Gastrocnemius medialis (tissue), 4 donors: ENCODE measurements around the gene ASMTL. TPM values are rescaled to one million over a fixed set of nuclear protein-coding genes. Genes with fewer than 3 reads are reported as not detected.

ENCODE experiments used
- ATAC-seq, 2 donors: fragments of 150-250 bp; one replicate each; pipeline ENCODE4 v1.9.1; 2016
- DNase-seq, 2 donors: peaks; one replicate each; pipeline ENCODE4 v3.0.0-alpha.2; 2019
- H3K27ac ChIP-seq, 4 donors: fragments of 200-600 bp; sonication (generic); 1 replicate in 1 of 4; 2 replicates in 3 of 4; pipeline ENCODE4 v1.5.1; 2016 to 2018; ENCODE audit warnings: mild to moderate bottlenecking in 2 of 4, moderate library complexity in 1 of 4
- H3K27me3 ChIP-seq, 3 donors: fragments of 200-600 bp; sonication (generic) in 2 of 3; 1 replicate in 1 of 3; 2 replicates in 2 of 3; pipeline versions ENCODE4 v1.5.1 to v1.6.0; 2016 to 2019; ENCODE audit warnings: mild to moderate bottlenecking in 1 of 3, moderate library complexity in 1 of 3
- H3K36me3 ChIP-seq, 2 donors: fragments of 200-600 bp; sonication (generic) in 1 of 2; one replicate each; pipeline ENCODE4 v1.5.1; 2017 to 2018
- H3K4me1 ChIP-seq, 2 donors: fragments of 200-600 bp; sonication (generic) in 1 of 2; one replicate each; pipeline ENCODE4 v1.5.1; 2016 to 2017; ENCODE audit warnings: mild to moderate bottlenecking in 2 of 2
- H3K4me3 ChIP-seq, 4 donors: fragments of 200-600 bp; sonication (generic) in 3 of 4; 1 replicate in 1 of 4; 2 replicates in 3 of 4; pipeline ENCODE4 v1.5.1; 2016 to 2019; ENCODE audit warnings: mild to moderate bottlenecking in 2 of 4
- H3K9me3 ChIP-seq, 3 donors: fragments of 200-600 bp; sonication (generic) in 2 of 3; 1 replicate in 1 of 3; 2 replicates in 2 of 3; pipeline ENCODE4 v1.5.1; 2016 to 2019
- POLR2A ChIP-seq, 2 donors: fragments of 450-650 bp; IDR thresholded peaks; one replicate each; pipeline ENCODE4 v1.6.1; 2017; ENCODE audit warnings: antibody characterized with exemption in 2 of 2, mild to moderate bottlenecking in 2 of 2, moderate library complexity in 2 of 2
- in situ Hi-C, 4 donors: fragments of 200-750 bp; cut with MboI; loops; one replicate each; pipeline versions ENCODE4 v1.15.0 to v1.8.0; 2017; ENCODE audit warnings: low sequenced_read_pairs in 4 of 4
- intact Hi-C: fragments of 100-400 bp; cut with DNase I; formaldehyde crosslinking; loops from one replicate; pipeline ENCODE4 v1.15.1; 2023; ENCODE audit warnings: low total_unique reads
- total RNA-seq, 4 donors: library from RNA; depleted of rRNA; stranded (reverse); fragments of >200 nt; gene quantifications; one replicate each; pipeline versions ENCODE4 v1.1.0 to v1.2.3, GENCODE V29; 2016
- TF ChIP-seq, protein P1 (sequence below), 5 experiments: fragments of 450-650 bp in 3 of 5; fragments of 200-600 bp in 2 of 5; sonication (generic) in 2 of 5; IDR thresholded peaks in 4 of 5; conservative IDR thresholded peaks in 1 of 5; 1 replicate in 4 of 5; 2 replicates in 1 of 5; pipeline ENCODE4 v1.5.1; 2016 to 2019; ENCODE audit warnings: antibody characterized with exemption in 5 of 5, mild to moderate bottlenecking in 3 of 5, moderate library complexity in 3 of 5

Gene ASMTL
- total RNA-seq, 4 donors from 2014 or later = 13.6 to 19.5 (median 13.9) TPM

DNA sequence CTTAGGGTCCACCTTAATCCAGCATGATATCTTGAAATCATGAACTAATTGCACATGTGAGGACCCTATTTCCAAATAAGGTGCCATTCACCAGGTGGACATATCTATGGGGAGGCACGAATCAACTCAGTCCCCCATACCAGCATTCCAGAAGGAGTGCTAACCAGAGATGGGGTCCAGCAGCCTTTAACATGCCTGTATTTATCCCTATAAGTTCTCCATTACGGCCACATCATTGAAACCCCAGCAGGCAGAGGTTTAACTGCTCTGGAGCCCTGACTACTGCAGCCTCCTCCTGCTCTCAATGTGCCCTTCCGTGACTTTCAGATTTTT is 3.2 kb upstream of the ASMTL start:
- Histone ChIP-seq H3K4me1 (peaks cover 10 to 15% of the 10 kb centered on the region in 2 donors), H3K4me3 (no peak overlapping the region), H3K27me3 (no peaks in the 10 kb centered on the region), H3K9me3 (no peaks in the 10 kb centered on the region), H3K27ac (no peak overlapping the region), H3K36me3 (no peaks in the 10 kb centered on the region)
- in situ Hi-C loops = loop anchor here (10.0 to 25.0 kb wide), 4 partner anchors 61 to 1156 kb away; partner anchors contain the start of genes AKAP17A (in 2 of the 4) and SLC25A6 (in 1 of the 4)
- DNase-seq (no peak), ATAC-seq (no peak)
- intact Hi-C loops = loop anchor here (10.0 kb wide), 1 partner anchor 869 kb away; no protein-coding TSS in a partner anchor
- TF ChIP-seq, protein P1, sequence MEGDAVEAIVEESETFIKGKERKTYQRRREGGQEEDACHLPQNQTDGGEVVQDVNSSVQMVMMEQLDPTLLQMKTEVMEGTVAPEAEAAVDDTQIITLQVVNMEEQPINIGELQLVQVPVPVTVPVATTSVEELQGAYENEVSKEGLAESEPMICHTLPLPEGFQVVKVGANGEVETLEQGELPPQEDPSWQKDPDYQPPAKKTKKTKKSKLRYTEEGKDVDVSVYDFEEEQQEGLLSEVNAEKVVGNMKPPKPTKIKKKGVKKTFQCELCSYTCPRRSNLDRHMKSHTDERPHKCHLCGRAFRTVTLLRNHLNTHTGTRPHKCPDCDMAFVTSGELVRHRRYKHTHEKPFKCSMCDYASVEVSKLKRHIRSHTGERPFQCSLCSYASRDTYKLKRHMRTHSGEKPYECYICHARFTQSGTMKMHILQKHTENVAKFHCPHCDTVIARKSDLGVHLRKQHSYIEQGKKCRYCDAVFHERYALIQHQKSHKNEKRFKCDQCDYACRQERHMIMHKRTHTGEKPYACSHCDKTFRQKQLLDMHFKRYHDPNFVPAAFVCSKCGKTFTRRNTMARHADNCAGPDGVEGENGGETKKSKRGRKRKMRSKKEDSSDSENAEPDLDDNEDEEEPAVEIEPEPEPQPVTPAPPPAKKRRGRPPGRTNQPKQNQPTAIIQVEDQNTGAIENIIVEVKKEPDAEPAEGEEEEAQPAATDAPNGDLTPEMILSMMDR (IDR thresholded peaks at IDR 0.05 in 4 of 5, conservative IDR thresholded peaks at IDR 0.05 in 1 of 5) = no peak
- no peak for TF ChIP-seq POLR2A (IDR thresholded peaks at IDR 0.05)

DNA sequence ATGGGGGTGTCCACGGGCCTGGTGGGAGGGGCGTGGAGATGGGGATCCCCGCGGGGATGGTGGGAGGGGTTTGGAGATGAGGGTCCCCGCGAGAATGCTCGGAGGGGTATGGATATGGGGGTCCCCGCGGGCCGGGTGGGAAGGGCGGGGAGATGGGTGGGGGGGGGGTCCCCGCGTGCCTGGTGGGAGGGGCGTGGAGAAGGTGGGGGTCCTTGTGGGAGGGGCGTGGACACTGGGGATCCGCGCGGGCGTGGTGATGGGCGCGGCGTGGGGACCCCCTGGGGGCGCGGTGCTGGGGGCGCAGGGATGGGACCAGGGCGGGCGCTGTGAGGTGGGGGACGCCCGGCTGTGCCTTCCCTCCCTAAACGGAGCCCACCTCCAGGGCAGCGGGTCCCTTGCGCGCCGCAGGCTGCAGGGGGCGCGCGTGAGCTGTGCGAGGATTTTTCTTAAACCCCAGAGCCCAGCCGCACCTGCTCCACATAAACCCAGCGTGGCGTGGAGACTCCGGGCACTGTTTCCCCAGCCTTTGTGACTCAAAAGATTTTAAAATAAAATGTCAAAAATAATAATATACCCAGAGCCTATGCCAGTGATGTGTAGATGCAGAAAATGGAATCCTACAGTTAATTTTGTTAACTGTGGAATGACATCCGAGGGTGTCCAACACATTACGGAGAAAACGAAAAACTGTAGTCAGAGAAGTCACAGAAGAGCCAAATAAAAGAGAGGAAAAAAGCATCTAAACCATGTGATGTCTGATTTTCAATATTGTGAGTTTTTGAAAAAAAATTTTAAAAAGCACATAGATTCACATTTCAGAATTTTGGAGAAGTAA is 1.5 kb upstream of the ASMTL start:
- peak; percentile 28 to 51 for ATAC-seq
- Histone ChIP-seq H3K4me1 (peaks cover 10 to 15% of the 10 kb centered on the region in 2 donors), H3K4me3 (peak overlapping the region; percentile 49 to 96 (median 70)), H3K9me3 (no peaks in the 10 kb centered on the region), H3K27ac (peak overlapping the region; percentile 61 to 98 (median 82)), H3K36me3 (no peaks in the 10 kb centered on the region), H3K27me3 (no peaks in the 10 kb centered on the region)
- intact Hi-C loops = loop anchor here (1.0 to 10.0 kb wide), 5 partner anchors 62 to 1238 kb away; partner anchors contain the start of genes CD99 and SLC25A6
- TF ChIP-seq, protein P1 (IDR thresholded peaks at IDR 0.05 in 4 of 5, conservative IDR thresholded peaks at IDR 0.05 in 1 of 5) = peak; percentile 89 to 97 (median 91)
- no peak for TF ChIP-seq POLR2A (IDR thresholded peaks at IDR 0.05)
- in situ Hi-C loops = loop anchor here (10.0 to 25.0 kb wide), 4 partner anchors 59 to 1158 kb away; partner anchors contain the start of genes AKAP17A (in 2 of the 4) and SLC25A6 (in 1 of the 4)
- DNase-seq = peak; percentile 57 to 74

DNA sequence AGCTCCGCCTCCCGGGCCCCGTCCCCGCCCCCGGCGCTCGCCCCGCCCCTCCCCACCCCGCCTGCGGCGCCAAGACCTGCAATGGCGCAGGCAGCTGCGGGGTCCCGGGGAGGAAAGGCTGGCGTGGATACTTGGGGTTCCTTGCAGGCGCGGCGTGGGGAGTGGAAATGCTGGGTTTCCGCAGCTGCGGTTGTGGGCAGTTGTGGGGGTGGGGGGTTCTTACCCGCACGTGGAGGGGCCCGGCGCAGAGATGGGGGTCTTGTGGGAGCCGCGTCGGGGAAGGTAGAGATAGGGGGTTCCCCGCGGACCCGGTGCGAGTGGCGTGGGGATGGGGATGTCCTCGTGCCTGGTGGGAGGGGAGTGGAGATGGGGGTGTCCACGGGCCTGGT is 680 bp upstream of the ASMTL start:
- DNase-seq (no peak), ATAC-seq (peak; percentile 7 to 13)
- intact Hi-C loops (loop anchor here (1.0 to 10.0 kb wide), 4 partner anchors 61 to 1239 kb away; partner anchors contain the start of genes CD99 and SLC25A6), in situ Hi-C loops (loop anchor here (10.0 to 25.0 kb wide), 4 partner anchors 59 to 1159 kb away; partner anchors contain the start of genes AKAP17A (in 2 of the 4) and SLC25A6 (in 1 of the 4))
- peak overlapping the region; percentile 80 to 98 (median 88) for H3K27ac ChIP-seq
- H3K9me3 ChIP-seq = no peaks in the 10 kb centered on the region
- no peaks in the 10 kb centered on the region for H3K27me3 ChIP-seq
- TF ChIP-seq POLR2A (IDR thresholded peaks at IDR 0.05) = no peak
- TF ChIP-seq, protein P1 (IDR thresholded peaks at IDR 0.05 in 4 of 5, conservative IDR thresholded peaks at IDR 0.05 in 1 of 5) = no peak
- H3K4me3 ChIP-seq = peak overlapping the region; percentile 68 to 96 (median 70)
- H3K36me3 ChIP-seq = no peaks in the 10 kb centered on the region
- H3K4me1 ChIP-seq = peaks cover 10 to 15% of the 10 kb centered on the region in 2 donors

DNA sequence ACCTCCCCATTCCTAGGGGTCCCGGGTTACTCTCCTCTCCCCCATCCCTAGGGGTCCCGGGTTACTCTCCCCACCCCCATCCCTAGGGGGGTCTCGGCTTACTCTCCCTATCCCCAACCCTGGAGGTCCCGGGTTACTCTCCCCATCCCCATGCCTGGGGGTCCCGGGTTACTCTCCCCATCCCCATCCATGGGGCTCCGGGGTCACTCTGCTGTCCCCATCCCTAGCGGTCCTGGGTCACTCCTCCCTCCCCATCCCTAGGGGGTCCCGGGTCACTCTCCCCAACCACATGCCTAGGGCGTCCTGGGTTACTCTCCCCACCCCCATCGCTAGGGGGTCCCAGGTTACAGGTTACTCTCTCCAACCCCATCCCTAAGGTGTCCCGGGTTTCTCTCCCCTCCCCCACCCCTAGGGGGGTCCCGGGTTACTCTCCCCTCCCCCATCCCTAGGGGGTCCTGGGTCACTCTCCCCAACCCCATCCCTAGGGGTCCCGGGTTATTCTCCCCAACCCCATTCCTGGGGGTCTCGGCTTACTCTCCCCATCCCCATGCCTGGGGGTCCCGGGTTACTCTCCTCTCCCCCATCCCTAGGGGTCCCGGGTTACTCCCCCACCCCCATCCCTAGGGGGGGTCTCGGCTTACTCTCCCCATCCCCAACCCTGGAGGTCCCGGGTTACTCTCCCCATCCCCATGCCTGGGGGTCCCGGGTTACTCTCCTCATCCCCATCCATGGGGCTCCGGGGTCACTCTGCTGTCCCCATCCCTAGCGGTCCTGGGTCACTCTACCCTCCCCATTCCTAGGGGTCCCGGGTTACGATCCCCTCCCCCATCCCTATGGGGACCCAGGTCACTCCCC is 821 bp downstream of the ASMTL start:
- peak overlapping the region; percentile 87 to 94 (median 90) for H3K4me3 ChIP-seq
- TF ChIP-seq, protein P1 (IDR thresholded peaks at IDR 0.05 in 4 of 5, conservative IDR thresholded peaks at IDR 0.05 in 1 of 5) = no peak
- DNase-seq (peak in 1 of 2 donors; percentile 34), ATAC-seq (no peak)
- no peaks in the 10 kb centered on the region for H3K36me3 ChIP-seq
- H3K27ac ChIP-seq = peak overlapping the region; percentile 80 to 92 (median 84)
- peaks cover 10 to 15% of the 10 kb centered on the region in 2 donors for H3K4me1 ChIP-seq
- in situ Hi-C loops = loop anchor here (10.0 to 25.0 kb wide), 4 partner anchors 57 to 1160 kb away; partner anchors contain the start of genes AKAP17A (in 2 of the 4) and SLC25A6 (in 1 of the 4)
- no peaks in the 10 kb centered on the region for H3K9me3 ChIP-seq
- no peaks in the 10 kb centered on the region for H3K27me3 ChIP-seq
- intact Hi-C loops = loop anchor here (5.0 to 10.0 kb wide), 2 partner anchors 873 to 1240 kb away; partner anchors contain the start of gene CD99
